GM21619 (cell line): ENCODE measurements around the gene PDE4D.

Experiments used
- ATAC-seq: cut with Tn5 transposase; IDR thresholded peaks from one replicate; pipeline ENCODE4 v1.9.1; 2021; ENCODE audit not compliant: unreplicated experiment

PDE4D gene

GRCh38 chr5:59532979-59533729, 360.4 kb downstream of the PDE4D start:
- ATAC-seq = no peak

- no peak for ATAC-seq
Observed at GRCh38 chr5:59529239-59529638, 364.3 kb downstream of the PDE4D start.

GRCh38 chr5:59528202-59528862, 365.2 kb downstream of the PDE4D start:
- ATAC-seq = no peak

- no peak for ATAC-seq
Observed at GRCh38 chr5:59525957-59526356, 367.6 kb downstream of the PDE4D start.

GRCh38 chr5:59525311-59525710, 368.2 kb downstream of the PDE4D start:
- ATAC-seq = no peak

- ATAC-seq = no peak
Observed at GRCh38 chr5:59522201-59522831, 371.2 kb downstream of the PDE4D start.

- no peak for ATAC-seq
Observed at GRCh38 chr5:59521476-59521875, 372.1 kb downstream of the PDE4D start.

GRCh38 chr5:59519338-59519737, 374.2 kb downstream of the PDE4D start:
- no peak for ATAC-seq

- ATAC-seq = no peak
Observed at GRCh38 chr5:59517926-59518585, 375.5 kb downstream of the PDE4D start.

GRCh38 chr5:59516161-59516560, 377.4 kb downstream of the PDE4D start:
- ATAC-seq = no peak

- ATAC-seq = no peak
Observed at GRCh38 chr5:59506285-59506877, 387.1 kb downstream of the PDE4D start.

GRCh38 chr5:59504043-59504442, 389.5 kb downstream of the PDE4D start:
- no peak for ATAC-seq

- no peak for ATAC-seq
Observed at GRCh38 chr5:59503220-59503619, 390.3 kb downstream of the PDE4D start.

- no peak for ATAC-seq
Observed at GRCh38 chr5:59501316-59501715, 392.2 kb downstream of the PDE4D start.

GRCh38 chr5:59500014-59500413, 393.5 kb downstream of the PDE4D start:
- no peak for ATAC-seq

GRCh38 chr5:59497207-59497606, 396.3 kb downstream of the PDE4D start:
- ATAC-seq = no peak

- peak; percentile 73 for ATAC-seq
Observed at GRCh38 chr5:59496524-59497134, 396.9 kb downstream of the PDE4D start.

GRCh38 chr5:59491945-59492344, 401.6 kb downstream of the PDE4D start:
- no peak for ATAC-seq

GRCh38 chr5:59489551-59489950, 404.0 kb downstream of the PDE4D start:
- no peak for ATAC-seq

- ATAC-seq = no peak
Observed at GRCh38 chr5:59487772-59488729, 405.5 kb downstream of the PDE4D start.
